Lower leg skin (tissue), 4 donors: ENCODE measurements around the gene ASB5. TPM values are rescaled to one million over a fixed set of nuclear protein-coding genes. Genes with fewer than 3 reads are reported as not detected.
"Not testable (repeated sequence)": the region's sequence is repeated elsewhere in the genome, so short reads cannot be mapped to it uniquely, and the experiment has no call there.

Experiments
- DNase-seq, 2 donors: peaks; one replicate each; pipeline ENCODE4 v3.0.0-alpha.2; 2019; ENCODE audit warnings: low spot score in 2 of 2
- H3K4me3 ChIP-seq: fragments of 200-600 bp; sonication (generic); 2 replicates; pipeline ENCODE4 v1.5.1; 2017; ENCODE audit warnings: mild to moderate bottlenecking, low read depth; ENCODE audit not compliant: poor library complexity, severe bottlenecking
- POLR2A ChIP-seq, 2 donors: fragments of 450-650 bp; IDR thresholded peaks; one replicate each; pipeline ENCODE4 v1.6.1; 2016 to 2017; ENCODE audit warnings: antibody characterized with exemption in 2 of 2, mild to moderate bottlenecking in 1 of 2, moderate library complexity in 1 of 2
- WGBS, 2 donors: methylation state at CpG; one replicate each; pipeline ENCODE4 v1.1.5; 2018; 5-methylcytosine and 5-hydroxymethylcytosine counted together
- intact Hi-C: fragments of 100-400 bp; cut with DNase I; formaldehyde crosslinking; loops from one replicate; pipeline ENCODE4 v1.15.0; 2023; ENCODE audit warnings: low total_unique reads
- total RNA-seq, 4 donors: library from RNA; depleted of rRNA; stranded (reverse); fragments of >200 nt; gene quantifications; one replicate each; pipeline ENCODE4 v1.1.0, GENCODE V29; 2016
- TF ChIP-seq, protein P1 (sequence below), 3 donors: fragments of 450-650 bp; IDR thresholded peaks; one replicate each; pipeline ENCODE4 v1.5.1; 2016; ENCODE audit warnings: antibody characterized with exemption in 3 of 3, mild to moderate bottlenecking in 3 of 3, moderate library complexity in 2 of 3

ASB5 gene
- total RNA-seq, 4 donors from 2014 or later, result 0.07 TPM; not detected in 3

DNA sequence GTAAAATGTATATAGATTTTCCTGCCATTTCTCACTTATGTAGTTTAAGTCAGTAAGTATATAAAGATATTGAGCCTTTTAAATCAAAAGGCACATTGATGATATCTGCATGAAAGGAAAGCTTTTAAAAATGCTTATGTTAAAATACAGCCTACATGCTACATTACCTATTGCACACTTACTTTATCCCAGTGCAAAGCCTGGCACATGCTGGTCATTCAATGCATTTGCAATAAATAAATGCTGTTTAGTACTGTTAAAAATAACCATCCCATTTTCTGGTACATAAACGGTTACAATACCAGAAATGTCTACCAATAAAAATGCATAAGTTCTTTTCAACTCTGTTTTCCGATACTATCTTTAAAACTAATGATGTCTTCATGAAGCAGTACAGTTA, 51.5 kb downstream of the ASB5 start:
- DNase-seq, result no peak
- H3K4me3 ChIP-seq, result no peak overlapping the region
- TF ChIP-seq, protein P1, sequence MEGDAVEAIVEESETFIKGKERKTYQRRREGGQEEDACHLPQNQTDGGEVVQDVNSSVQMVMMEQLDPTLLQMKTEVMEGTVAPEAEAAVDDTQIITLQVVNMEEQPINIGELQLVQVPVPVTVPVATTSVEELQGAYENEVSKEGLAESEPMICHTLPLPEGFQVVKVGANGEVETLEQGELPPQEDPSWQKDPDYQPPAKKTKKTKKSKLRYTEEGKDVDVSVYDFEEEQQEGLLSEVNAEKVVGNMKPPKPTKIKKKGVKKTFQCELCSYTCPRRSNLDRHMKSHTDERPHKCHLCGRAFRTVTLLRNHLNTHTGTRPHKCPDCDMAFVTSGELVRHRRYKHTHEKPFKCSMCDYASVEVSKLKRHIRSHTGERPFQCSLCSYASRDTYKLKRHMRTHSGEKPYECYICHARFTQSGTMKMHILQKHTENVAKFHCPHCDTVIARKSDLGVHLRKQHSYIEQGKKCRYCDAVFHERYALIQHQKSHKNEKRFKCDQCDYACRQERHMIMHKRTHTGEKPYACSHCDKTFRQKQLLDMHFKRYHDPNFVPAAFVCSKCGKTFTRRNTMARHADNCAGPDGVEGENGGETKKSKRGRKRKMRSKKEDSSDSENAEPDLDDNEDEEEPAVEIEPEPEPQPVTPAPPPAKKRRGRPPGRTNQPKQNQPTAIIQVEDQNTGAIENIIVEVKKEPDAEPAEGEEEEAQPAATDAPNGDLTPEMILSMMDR (IDR thresholded peaks at IDR 0.05), result no peak
- no peak for TF ChIP-seq POLR2A (IDR thresholded peaks at IDR 0.05)
- 57 to 60% methylated on average over 2 of the region's 2 CpGs for WGBS, 2 donors
- intact Hi-C loops, result no loop called here

- H3K4me3 ChIP-seq, intact Hi-C loops, DNase-seq: not testable (repeated sequence)
- WGBS, 2 donors, result 57 to 78% methylated on average over 3 of the region's 3 CpGs
These were observed 56.7 kb downstream of the ASB5 start for GRCh38 chr4:176212351-176212750.

GRCh38 chr4:176210579-176211296, 58.3 kb downstream of the ASB5 start:
- no peak for TF ChIP-seq POLR2A (IDR thresholded peaks at IDR 0.05)
- TF ChIP-seq, protein P1 (IDR thresholded peaks at IDR 0.05), result no peak
- no peak overlapping the region for H3K4me3 ChIP-seq
- 78 to 82% methylated on average over 7 of the region's 7 CpGs for WGBS, 2 donors
- intact Hi-C loops, result no loop called here
- DNase-seq, result no peak

- 70 to 84% methylated on average over 3 of the region's 3 CpGs for WGBS, 2 donors
- DNase-seq, result no peak
- intact Hi-C loops, result no loop called here
- TF ChIP-seq, protein P1 (IDR thresholded peaks at IDR 0.05), result no peak
- TF ChIP-seq POLR2A (IDR thresholded peaks at IDR 0.05), result no peak
- H3K4me3 ChIP-seq, result no peak overlapping the region
These were observed 58.9 kb downstream of the ASB5 start for GRCh38 chr4:176210101-176210500.

DNA sequence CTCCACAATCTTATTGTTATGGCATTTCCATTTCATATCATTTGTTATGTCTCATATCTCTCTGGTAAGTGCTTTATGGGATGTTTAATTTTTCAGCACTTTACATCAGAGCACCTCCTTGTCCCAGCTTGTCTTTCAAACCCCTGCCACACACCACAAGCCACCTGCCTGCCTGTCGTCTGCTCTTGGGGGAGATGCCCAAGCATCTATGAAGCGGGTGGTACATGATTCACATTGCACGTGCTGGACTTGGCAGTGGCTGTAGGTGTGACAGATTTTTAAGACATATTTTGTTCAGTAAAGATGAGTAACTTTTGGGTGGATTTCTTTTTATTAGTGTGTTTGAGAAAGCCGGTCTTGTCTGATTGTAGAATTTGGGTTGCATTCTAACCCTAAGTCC, 59.5 kb downstream of the ASB5 start:
- no peak for DNase-seq
- 80% methylated on average over 4 of the region's 4 CpGs for WGBS, 2 donors
- no peak overlapping the region for H3K4me3 ChIP-seq
- TF ChIP-seq, protein P1 (IDR thresholded peaks at IDR 0.05), result no peak
- TF ChIP-seq POLR2A (IDR thresholded peaks at IDR 0.05), result no peak
- intact Hi-C loops, result no loop called here

GRCh38 chr4:176207839-176208238, 61.2 kb downstream of the ASB5 start:
- DNase-seq, result no peak
- no peak for TF ChIP-seq POLR2A (IDR thresholded peaks at IDR 0.05)
- TF ChIP-seq, protein P1 (IDR thresholded peaks at IDR 0.05), result no peak
- WGBS, 2 donors, result 59 to 62% methylated on average over 5 of the region's 5 CpGs
- no peak overlapping the region for H3K4me3 ChIP-seq
- intact Hi-C loops, result no loop called here
